GM23338 (cell line): Measurements from ENCODE around the gene GLCCI1.

ENCODE experiments used
- CREB1 ChIP-seq: fragments of 250-450 bp; sonication (Bioruptor Pico); IDR thresholded peaks from 2 replicates; pipeline ENCODE4 v1.5.0; 2020; ENCODE audit warnings: low read depth, mild to moderate bottlenecking, moderate library complexity
- EZH2 ChIP-seq: fragments of 200-600 bp; sonication (generic); IDR thresholded peaks from one replicate; pipeline ENCODE4 v1.8.0; 2017; ENCODE audit warnings: antibody characterized with exemption, mild to moderate bottlenecking, low read depth; ENCODE audit not compliant: unreplicated experiment
- EZH2phosphoT487 ChIP-seq: fragments of 200-600 bp; sonication (generic); IDR thresholded peaks from one replicate; pipeline ENCODE4 v1.8.1; 2018; ENCODE audit warnings: antibody characterized with exemption; ENCODE audit not compliant: unreplicated experiment
- NANOG ChIP-seq: IDR thresholded peaks from 2 replicates; pipeline ENCODE4 v1.6.1; 2016; ENCODE audit warnings: antibody characterized with exemption, borderline replicate concordance
- POLR2AphosphoS5 ChIP-seq: IDR thresholded peaks from 2 replicates; pipeline ENCODE4 v1.6.1; 2016; ENCODE audit warnings: antibody characterized with exemption, low read depth
- TF ChIP-seq, protein P1 (sequence below), 2 experiments: fragments of 200-600 bp in 1 of 2; sonication (generic) in 1 of 2; conservative IDR thresholded peaks; 2 replicates each; pipeline versions ENCODE4 v1.5.1 to v1.6.1; 2016 to 2017; ENCODE audit warnings: antibody characterized with exemption in 2 of 2, low read depth in 2 of 2, mild to moderate bottlenecking in 2 of 2, moderate library complexity in 1 of 2
- TF ChIP-seq, protein P2 (sequence below): IDR thresholded peaks from one replicate; pipeline ENCODE4 v1.6.1; 2018; ENCODE audit warnings: antibody characterized with exemption; ENCODE audit not compliant: unreplicated experiment

DNA sequence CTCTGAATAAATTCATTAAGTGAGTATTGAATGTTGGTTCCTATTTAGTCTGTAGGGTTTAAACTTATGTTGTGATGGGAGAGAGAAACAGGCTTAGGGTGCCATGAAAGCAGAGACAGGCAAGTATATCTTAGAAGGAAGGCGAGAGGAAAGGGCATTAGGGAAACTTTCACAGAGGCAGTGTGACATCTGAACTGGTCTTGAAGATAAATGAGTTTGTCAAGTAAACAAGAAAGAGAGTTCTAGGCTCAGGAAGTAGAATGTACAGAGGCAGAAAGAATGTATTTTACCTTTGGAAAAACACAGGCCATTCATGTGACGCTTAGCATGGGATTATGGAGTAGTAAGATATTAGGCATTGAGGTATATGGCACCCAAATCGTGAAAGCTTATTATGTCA lies 34.5 kb downstream of the GLCCI1 start:
- TF ChIP-seq, protein P1, sequence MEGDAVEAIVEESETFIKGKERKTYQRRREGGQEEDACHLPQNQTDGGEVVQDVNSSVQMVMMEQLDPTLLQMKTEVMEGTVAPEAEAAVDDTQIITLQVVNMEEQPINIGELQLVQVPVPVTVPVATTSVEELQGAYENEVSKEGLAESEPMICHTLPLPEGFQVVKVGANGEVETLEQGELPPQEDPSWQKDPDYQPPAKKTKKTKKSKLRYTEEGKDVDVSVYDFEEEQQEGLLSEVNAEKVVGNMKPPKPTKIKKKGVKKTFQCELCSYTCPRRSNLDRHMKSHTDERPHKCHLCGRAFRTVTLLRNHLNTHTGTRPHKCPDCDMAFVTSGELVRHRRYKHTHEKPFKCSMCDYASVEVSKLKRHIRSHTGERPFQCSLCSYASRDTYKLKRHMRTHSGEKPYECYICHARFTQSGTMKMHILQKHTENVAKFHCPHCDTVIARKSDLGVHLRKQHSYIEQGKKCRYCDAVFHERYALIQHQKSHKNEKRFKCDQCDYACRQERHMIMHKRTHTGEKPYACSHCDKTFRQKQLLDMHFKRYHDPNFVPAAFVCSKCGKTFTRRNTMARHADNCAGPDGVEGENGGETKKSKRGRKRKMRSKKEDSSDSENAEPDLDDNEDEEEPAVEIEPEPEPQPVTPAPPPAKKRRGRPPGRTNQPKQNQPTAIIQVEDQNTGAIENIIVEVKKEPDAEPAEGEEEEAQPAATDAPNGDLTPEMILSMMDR (conservative IDR thresholded peaks at IDR 0.05; ENCODE audit: low read depth in 2 of 2), result no peak
- TF ChIP-seq EZH2 (no peak), POLR2AphosphoS5 (no peak), CREB1 (CRISPR knock-in tag) (no peak), EZH2phosphoT487 (no peak), NANOG (no peak)
- TF ChIP-seq, protein P2, sequence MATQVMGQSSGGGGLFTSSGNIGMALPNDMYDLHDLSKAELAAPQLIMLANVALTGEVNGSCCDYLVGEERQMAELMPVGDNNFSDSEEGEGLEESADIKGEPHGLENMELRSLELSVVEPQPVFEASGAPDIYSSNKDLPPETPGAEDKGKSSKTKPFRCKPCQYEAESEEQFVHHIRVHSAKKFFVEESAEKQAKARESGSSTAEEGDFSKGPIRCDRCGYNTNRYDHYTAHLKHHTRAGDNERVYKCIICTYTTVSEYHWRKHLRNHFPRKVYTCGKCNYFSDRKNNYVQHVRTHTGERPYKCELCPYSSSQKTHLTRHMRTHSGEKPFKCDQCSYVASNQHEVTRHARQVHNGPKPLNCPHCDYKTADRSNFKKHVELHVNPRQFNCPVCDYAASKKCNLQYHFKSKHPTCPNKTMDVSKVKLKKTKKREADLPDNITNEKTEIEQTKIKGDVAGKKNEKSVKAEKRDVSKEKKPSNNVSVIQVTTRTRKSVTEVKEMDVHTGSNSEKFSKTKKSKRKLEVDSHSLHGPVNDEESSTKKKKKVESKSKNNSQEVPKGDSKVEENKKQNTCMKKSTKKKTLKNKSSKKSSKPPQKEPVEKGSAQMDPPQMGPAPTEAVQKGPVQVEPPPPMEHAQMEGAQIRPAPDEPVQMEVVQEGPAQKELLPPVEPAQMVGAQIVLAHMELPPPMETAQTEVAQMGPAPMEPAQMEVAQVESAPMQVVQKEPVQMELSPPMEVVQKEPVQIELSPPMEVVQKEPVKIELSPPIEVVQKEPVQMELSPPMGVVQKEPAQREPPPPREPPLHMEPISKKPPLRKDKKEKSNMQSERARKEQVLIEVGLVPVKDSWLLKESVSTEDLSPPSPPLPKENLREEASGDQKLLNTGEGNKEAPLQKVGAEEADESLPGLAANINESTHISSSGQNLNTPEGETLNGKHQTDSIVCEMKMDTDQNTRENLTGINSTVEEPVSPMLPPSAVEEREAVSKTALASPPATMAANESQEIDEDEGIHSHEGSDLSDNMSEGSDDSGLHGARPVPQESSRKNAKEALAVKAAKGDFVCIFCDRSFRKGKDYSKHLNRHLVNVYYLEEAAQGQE, result no peak
